ENCODE measurements around the gene NEURL2. TPM values are rescaled to one million over a fixed set of nuclear protein-coding genes. Genes with fewer than 3 reads are reported as not detected.

The NEURL2 gene
- total RNA-seq, 1 experiment from 2014 or later, result 2.0 TPM

GRCh38 chr20:45938727-45939438 is 47.9 kb upstream of the NEURL2 start:
- peak overlapping the region; percentile 35 for H3K27ac Mint-ChIP-seq (ENCODE audit: low read depth, unreplicated experiment)
- H3K36me3 Mint-ChIP-seq (ENCODE audit: insufficient read depth, unreplicated experiment), result peaks cover 44% of the 10 kb centered on the region
- BruUV-seq (replicated peaks), result no TSS peak
- ChIA-PET POLR2A (interaction anchor here (4.7 to 6.6 kb wide), 2 partner anchors 10 to 33 kb away, joined by 18 to 123 read pairs; partner anchors contain the start of gene ZNF335), CTCF (interaction anchor here (0.6 to 4.7 kb wide), 4 partner anchors 19 to 606 kb away, joined by 3 to 42 read pairs (median 4); no protein-coding TSS in a partner anchor)
- no peaks in the 10 kb centered on the region for H3K9me3 Mint-ChIP-seq (ENCODE audit: unreplicated experiment)
- no peak overlapping the region for H3K4me3 Mint-ChIP-seq (ENCODE audit: unreplicated experiment)
- intact Hi-C loops (cut with micrococcal nuclease), result loop anchor here (10.0 kb wide), 1 partner anchor 144 kb away; the partner anchor contains the start of genes DNTTIP1 and WFDC3
- TF ChIP-seq, protein P1, sequence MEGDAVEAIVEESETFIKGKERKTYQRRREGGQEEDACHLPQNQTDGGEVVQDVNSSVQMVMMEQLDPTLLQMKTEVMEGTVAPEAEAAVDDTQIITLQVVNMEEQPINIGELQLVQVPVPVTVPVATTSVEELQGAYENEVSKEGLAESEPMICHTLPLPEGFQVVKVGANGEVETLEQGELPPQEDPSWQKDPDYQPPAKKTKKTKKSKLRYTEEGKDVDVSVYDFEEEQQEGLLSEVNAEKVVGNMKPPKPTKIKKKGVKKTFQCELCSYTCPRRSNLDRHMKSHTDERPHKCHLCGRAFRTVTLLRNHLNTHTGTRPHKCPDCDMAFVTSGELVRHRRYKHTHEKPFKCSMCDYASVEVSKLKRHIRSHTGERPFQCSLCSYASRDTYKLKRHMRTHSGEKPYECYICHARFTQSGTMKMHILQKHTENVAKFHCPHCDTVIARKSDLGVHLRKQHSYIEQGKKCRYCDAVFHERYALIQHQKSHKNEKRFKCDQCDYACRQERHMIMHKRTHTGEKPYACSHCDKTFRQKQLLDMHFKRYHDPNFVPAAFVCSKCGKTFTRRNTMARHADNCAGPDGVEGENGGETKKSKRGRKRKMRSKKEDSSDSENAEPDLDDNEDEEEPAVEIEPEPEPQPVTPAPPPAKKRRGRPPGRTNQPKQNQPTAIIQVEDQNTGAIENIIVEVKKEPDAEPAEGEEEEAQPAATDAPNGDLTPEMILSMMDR (IDR thresholded peaks at IDR 0.05; ENCODE audit: unreplicated experiment), result no peak
- H3K27me3 Mint-ChIP-seq (ENCODE audit: insufficient read depth, unreplicated experiment), result no peaks in the 10 kb centered on the region
- no peak for DNase-seq (ENCODE audit: unreplicated experiment)
- peaks cover 4% of the 10 kb centered on the region for H3K4me1 Mint-ChIP-seq (ENCODE audit: insufficient read depth, unreplicated experiment)

DNA sequence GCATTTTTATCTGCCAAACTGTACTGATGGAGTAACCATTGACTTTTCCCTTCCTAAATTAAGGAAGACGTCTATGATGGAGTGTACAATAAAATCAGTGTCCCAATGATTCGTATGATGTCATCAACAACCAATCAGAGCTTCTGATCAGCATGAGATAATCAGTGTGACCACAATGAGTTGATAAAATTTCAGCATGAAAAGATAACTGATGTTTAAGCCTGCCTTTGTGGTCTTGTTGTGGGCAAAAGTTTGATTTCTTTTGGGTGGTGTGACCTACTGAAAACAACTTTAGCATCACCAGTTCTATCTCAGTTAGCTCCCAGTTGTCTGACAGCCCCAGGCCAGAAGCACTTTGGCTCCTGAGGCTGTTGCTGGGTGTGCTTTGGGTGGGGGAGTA is 46.8 kb upstream of the NEURL2 start:
- Mint-ChIP-seq H3K4me3 (ENCODE audit: unreplicated experiment) (no peak overlapping the region), H3K9me3 (ENCODE audit: unreplicated experiment) (no peaks in the 10 kb centered on the region), H3K27me3 (ENCODE audit: insufficient read depth, unreplicated experiment) (no peaks in the 10 kb centered on the region), H3K27ac (ENCODE audit: low read depth, unreplicated experiment) (no peak overlapping the region), H3K4me1 (ENCODE audit: insufficient read depth, unreplicated experiment) (no peaks in the 10 kb centered on the region), H3K36me3 (ENCODE audit: insufficient read depth, unreplicated experiment) (peaks cover 36% of the 10 kb centered on the region)
- intact Hi-C loops (cut with micrococcal nuclease), result loop anchor here (10.0 kb wide), 1 partner anchor 143 kb away; the partner anchor contains the start of genes DNTTIP1 and WFDC3
- BruUV-seq (replicated peaks), result no TSS peak
- POLR2A ChIA-PET, result interaction anchor here (0.7 to 6.6 kb wide), 7 partner anchors 10 to 984 kb away, joined by 3 to 123 read pairs (median 5); partner anchors contain the start of gene ZNF335
- CTCF ChIA-PET, result interaction anchor here (1.2 to 4.7 kb wide), 3 partner anchors 32 to 138 kb away, joined by 4 to 42 read pairs (median 10); no protein-coding TSS in a partner anchor
- TF ChIP-seq, protein P1 (IDR thresholded peaks at IDR 0.05; ENCODE audit: unreplicated experiment), result no peak
- DNase-seq (ENCODE audit: unreplicated experiment), result no peak

DNA sequence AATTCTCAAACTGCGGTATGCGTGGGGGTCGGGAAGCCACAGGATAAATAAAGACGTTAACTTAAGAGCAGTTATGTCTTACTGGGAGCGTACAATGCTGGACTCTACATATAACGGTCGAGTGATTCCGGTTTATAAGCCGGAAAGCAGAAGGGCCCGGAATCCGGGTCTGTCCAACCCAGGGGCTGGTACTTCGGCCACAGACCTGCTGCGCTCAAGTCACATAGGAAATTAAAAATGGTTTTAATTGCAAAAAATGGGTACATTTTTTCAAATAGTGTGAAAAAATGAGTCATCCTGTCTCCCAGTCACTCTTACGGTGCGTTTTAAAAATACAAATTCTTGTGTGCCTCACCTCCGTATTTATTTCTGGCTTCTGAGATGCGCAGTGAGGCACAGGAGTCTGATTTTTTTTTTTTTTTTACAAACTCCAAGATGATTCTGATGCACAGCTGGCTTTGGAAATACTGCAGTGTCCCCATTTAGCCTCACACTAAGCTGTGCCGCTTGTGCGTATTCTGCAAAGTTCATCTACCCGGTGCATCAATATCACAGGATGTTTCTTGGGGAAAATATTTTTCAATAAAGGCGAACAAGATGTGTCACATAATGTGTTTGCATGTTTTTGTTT is 44.5 kb upstream of the NEURL2 start:
- Mint-ChIP-seq H3K36me3 (ENCODE audit: insufficient read depth, unreplicated experiment) (peaks cover 38% of the 10 kb centered on the region), H3K4me3 (ENCODE audit: unreplicated experiment) (peak overlapping the region; percentile 94), H3K27me3 (ENCODE audit: insufficient read depth, unreplicated experiment) (no peaks in the 10 kb centered on the region), H3K4me1 (ENCODE audit: insufficient read depth, unreplicated experiment) (no peaks in the 10 kb centered on the region), H3K9me3 (ENCODE audit: unreplicated experiment) (no peaks in the 10 kb centered on the region), H3K27ac (ENCODE audit: low read depth, unreplicated experiment) (peak overlapping the region; percentile 92)
- TSS peak; percentile 71 for BruUV-seq (replicated peaks)
- TF ChIP-seq, protein P1 (IDR thresholded peaks at IDR 0.05; ENCODE audit: unreplicated experiment), result no peak
- CTCF ChIA-PET, result interaction anchor here (1.1 to 4.7 kb wide), 4 partner anchors 9 to 51 kb away, joined by 3 to 42 read pairs (median 6); no protein-coding TSS in a partner anchor
- POLR2A ChIA-PET, result interaction anchor here (0.8 to 6.6 kb wide), 43 partner anchors 10 to 754 kb away, joined by 3 to 123 read pairs (median 6); partner anchors contain the start of genes ACOT8, CTSA, DNTTIP1 and ELMO2
- DNase-seq (ENCODE audit: unreplicated experiment), result no peak
- intact Hi-C loops (cut with micrococcal nuclease), result loop anchor here (1.0 to 10.0 kb wide), 5 partner anchors 9 to 141 kb away; partner anchors contain the start of genes ACOT8, DNTTIP1, WFDC3 and ZSWIM3
